ENCODE data around the gene SPACA4. TPM values are rescaled to one million over a fixed set of nuclear protein-coding genes. Genes with fewer than 3 reads are reported as not detected.

The SPACA4 gene
- total and polyA plus RNA-seq, 2 of the 4 experiments (the other 2 are of a cell fraction) = not detected

GRCh38 chr19:48644355-48644754, 37.8 kb downstream of the SPACA4 start:
- Histone ChIP-seq H4K5ac (ENCODE audit: low read depth, low read length) (no peak overlapping the region), H2AK9ac (replicated peaks; ENCODE audit: low read depth, low read length, poor library complexity) (peak overlapping the region; percentile 65), H3K14ac (replicated peaks; ENCODE audit: low read depth, low read length) (no peak overlapping the region), H4K8ac (ENCODE audit: low read depth in 2 of 2, low read length in 2 of 2) (no peak overlapping the region), H3K23ac (ENCODE audit: low read depth, low read length) (no peak overlapping the region), H3K27ac (ENCODE audit: insufficient read depth, low read length) (no peak overlapping the region), H2BK15ac (ENCODE audit: low read depth, low read length) (no peak overlapping the region), H3K18ac (ENCODE audit: low read depth, low read length) (no peak overlapping the region), H2BK5ac (ENCODE audit: low read depth, low read length, poor library complexity, severe bottlenecking) (no peak overlapping the region), H2AK5ac (ENCODE audit: low read depth, low read length) (no peak overlapping the region), H3K27me3 (ENCODE audit: control insufficient read depth, insufficient read depth, low read length) (no peaks in the 10 kb centered on the region), H2AFZ (replicated peaks; ENCODE audit: low read length, poor library complexity) (no peak overlapping the region), H3K4ac (ENCODE audit: low read depth, low read length) (no peak overlapping the region), H3K4me1 (ENCODE audit: control insufficient read depth, insufficient read depth, low read length) (peaks cover 5% of the 10 kb centered on the region), H3K56ac (ENCODE audit: extremely low read depth, insufficient read depth, low read length) (no peak overlapping the region), H3K4me2 (ENCODE audit: low read depth, low read length) (no peak overlapping the region), H3K4me3 (ENCODE audit: insufficient read depth, low read depth, low read length) (no peak overlapping the region), H4K91ac (ENCODE audit: insufficient read depth, low read depth, low read length) (no peak overlapping the region), H3K36me3 (ENCODE audit: control insufficient read depth, insufficient read depth, low read length) (no peaks in the 10 kb centered on the region), H4K20me1 (ENCODE audit: insufficient read depth, low read length) (no peaks in the 10 kb centered on the region), H3K9ac (ENCODE audit: low read depth, low read length) (no peak overlapping the region), H2BK120ac (ENCODE audit: low read depth, low read length) (no peak overlapping the region), H3K79me1 (ENCODE audit: low read depth in 1 of 2, low read length in 2 of 2) (no peaks in the 10 kb centered on the region), H3K9me1 (ENCODE audit: insufficient read depth, low read length) (no peaks in the 10 kb centered on the region; the same call in 1 of the 2 replicates), H2BK20ac (ENCODE audit: low read depth, low read length) (no peak overlapping the region), H3K9me3 (ENCODE audit: control insufficient read depth, insufficient read depth, low read length) (no peaks in the 10 kb centered on the region)
- no CpG with 5 or more reads among the region's 4 CpGs for WGBS, 2 experiments (ENCODE audit: extremely low coverage in 2 of 2, insufficient read length in 1 of 2)
- TF ChIP-seq CHD1 (IDR thresholded peaks at IDR 0.05; ENCODE audit: low read depth, low read length) (no peak), NFE2L2 (IDR thresholded peaks at IDR 0.05; ENCODE audit: low read depth, low read length) (no peak), RAD21 (IDR thresholded peaks at IDR 0.05; ENCODE audit: low read length) (no peak), FOS (IDR thresholded peaks at IDR 0.05; ENCODE audit: low read depth, low read length) (no peak), MAFK (IDR thresholded peaks at IDR 0.05; ENCODE audit: low read depth, low read length) (no peak), POLR2A (IDR thresholded peaks at IDR 0.05; ENCODE audit: low read depth, low read length) (no peak), RCOR1 (IDR thresholded peaks at IDR 0.05; ENCODE audit: insufficient replicate concordance, low read length) (no peak), RFX5 (IDR thresholded peaks at IDR 0.05; ENCODE audit: low read depth, low read length) (no peak), USF2 (IDR thresholded peaks at IDR 0.05; ENCODE audit: low read depth, low read length) (no peak), CTCF (conservative IDR thresholded peaks at IDR 0.05; ENCODE audit: low read depth, low read length) (no peak), BHLHE40 (IDR thresholded peaks at IDR 0.05; ENCODE audit: low read depth, low read length) (no peak), ELK1 (IDR thresholded peaks at IDR 0.05; ENCODE audit: borderline replicate concordance, low read depth, low read length) (no peak)
- in situ Hi-C loops (cut with MboI; ENCODE audit: low sequenced_read_pairs) (loop anchor here (10.0 kb wide), 2 partner anchors 190 to 320 kb away; partner anchors contain the start of genes FTL and HSD17B14), intact Hi-C loops (cut with micrococcal nuclease) (loop anchor here (10.0 kb wide), 1 partner anchor 320 kb away; the partner anchor contains the start of gene FTL), dilution Hi-C loops (cut with HindIII; ENCODE audit: low sequenced_read_pairs, unreplicated experiment) (no loop called here)
- ATAC-seq (ENCODE audit: low read depth) = no peak
- ChIA-PET CTCF (no interaction called here), POLR2A (ENCODE audit: unreplicated experiment) (no interaction called here)
- no TSS peak for BruUV-seq (replicated peaks)
- DNase-seq = no peak
